ENCODE data around the gene PRKAG2. TPM values are rescaled to one million over a fixed set of nuclear protein-coding genes. Genes with fewer than 3 reads are reported as not detected.

PRKAG2 gene
- total RNA-seq, 1 donor from 2014 or later = 13.5 TPM

DNA sequence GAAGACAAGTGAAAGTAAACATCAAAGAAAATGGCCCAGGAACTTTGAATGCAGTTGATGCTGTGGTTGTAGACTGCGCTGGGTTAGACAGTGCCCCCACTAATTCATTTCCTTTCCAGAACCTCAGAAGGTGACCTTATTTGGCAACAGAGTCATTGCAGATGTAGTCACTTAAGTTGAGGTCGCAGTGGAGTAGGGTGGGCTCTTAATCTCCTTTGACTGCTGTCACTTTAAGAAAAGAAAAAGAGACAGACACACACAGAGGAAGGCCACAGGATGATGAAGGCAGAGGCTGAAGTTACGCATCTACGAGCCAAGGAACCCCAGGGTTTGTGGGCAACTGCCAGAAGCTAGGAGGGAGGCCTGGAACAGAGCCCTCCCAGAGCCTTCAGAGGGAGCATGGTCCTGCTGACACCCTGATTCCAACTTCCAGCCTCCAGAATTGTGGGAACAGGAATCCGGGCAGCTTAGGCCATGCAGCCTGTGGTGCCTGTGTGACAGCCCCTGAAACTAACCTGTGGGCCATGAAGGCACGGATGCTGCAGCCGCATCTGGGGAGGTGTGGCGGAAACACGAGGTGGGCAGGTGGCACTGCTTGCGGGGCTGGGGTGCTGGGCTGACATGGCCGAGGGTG, 107.6 kb downstream of the PRKAG2 start:
- H3K27me3 Mint-ChIP-seq (ENCODE audit: unreplicated experiment) = peaks cover 34% of the 10 kb centered on the region
- no peaks in the 10 kb centered on the region for H3K4me1 Mint-ChIP-seq (ENCODE audit: unreplicated experiment)
- DNase-seq (ENCODE audit: extremely low spot score, unreplicated experiment) = no peak
- H3K9me3 Mint-ChIP-seq (ENCODE audit: unreplicated experiment) = no peaks in the 10 kb centered on the region
- H3K36me3 Mint-ChIP-seq (ENCODE audit: unreplicated experiment) = no peaks in the 10 kb centered on the region
- no peak overlapping the region for H3K27ac Mint-ChIP-seq (ENCODE audit: unreplicated experiment)
- TF ChIP-seq, protein P1, sequence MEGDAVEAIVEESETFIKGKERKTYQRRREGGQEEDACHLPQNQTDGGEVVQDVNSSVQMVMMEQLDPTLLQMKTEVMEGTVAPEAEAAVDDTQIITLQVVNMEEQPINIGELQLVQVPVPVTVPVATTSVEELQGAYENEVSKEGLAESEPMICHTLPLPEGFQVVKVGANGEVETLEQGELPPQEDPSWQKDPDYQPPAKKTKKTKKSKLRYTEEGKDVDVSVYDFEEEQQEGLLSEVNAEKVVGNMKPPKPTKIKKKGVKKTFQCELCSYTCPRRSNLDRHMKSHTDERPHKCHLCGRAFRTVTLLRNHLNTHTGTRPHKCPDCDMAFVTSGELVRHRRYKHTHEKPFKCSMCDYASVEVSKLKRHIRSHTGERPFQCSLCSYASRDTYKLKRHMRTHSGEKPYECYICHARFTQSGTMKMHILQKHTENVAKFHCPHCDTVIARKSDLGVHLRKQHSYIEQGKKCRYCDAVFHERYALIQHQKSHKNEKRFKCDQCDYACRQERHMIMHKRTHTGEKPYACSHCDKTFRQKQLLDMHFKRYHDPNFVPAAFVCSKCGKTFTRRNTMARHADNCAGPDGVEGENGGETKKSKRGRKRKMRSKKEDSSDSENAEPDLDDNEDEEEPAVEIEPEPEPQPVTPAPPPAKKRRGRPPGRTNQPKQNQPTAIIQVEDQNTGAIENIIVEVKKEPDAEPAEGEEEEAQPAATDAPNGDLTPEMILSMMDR (IDR thresholded peaks at IDR 0.05) = no peak
- no peak overlapping the region for H3K4me3 Mint-ChIP-seq (ENCODE audit: unreplicated experiment)

DNA sequence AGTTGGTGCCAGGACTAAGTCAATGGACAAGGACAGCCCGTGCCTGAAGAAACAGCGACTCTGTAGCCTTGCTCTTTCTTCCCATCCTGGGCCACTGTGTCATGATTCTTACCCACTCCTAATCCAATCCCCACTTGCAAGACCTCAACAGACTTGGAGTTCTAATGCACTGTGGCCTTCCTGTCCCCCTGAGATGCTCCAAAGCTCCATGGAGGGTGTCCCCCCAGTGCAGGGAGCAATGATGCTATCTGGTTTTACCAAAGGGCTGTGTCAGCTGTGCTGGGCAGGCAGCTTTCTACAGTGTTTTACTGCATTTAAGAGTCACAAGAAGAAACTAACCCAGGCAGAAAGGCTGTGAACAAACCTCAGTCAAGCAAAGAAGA, 108.1 kb downstream of the PRKAG2 start:
- DNase-seq (ENCODE audit: extremely low spot score, unreplicated experiment) = no peak
- no peaks in the 10 kb centered on the region for H3K36me3 Mint-ChIP-seq (ENCODE audit: unreplicated experiment)
- H3K4me1 Mint-ChIP-seq (ENCODE audit: unreplicated experiment) = no peaks in the 10 kb centered on the region
- no peak overlapping the region for H3K4me3 Mint-ChIP-seq (ENCODE audit: unreplicated experiment)
- TF ChIP-seq, protein P1 (IDR thresholded peaks at IDR 0.05) = no peak
- H3K9me3 Mint-ChIP-seq (ENCODE audit: unreplicated experiment) = no peaks in the 10 kb centered on the region
- H3K27me3 Mint-ChIP-seq (ENCODE audit: unreplicated experiment) = peaks cover 33% of the 10 kb centered on the region
- H3K27ac Mint-ChIP-seq (ENCODE audit: unreplicated experiment) = no peak overlapping the region

DNA sequence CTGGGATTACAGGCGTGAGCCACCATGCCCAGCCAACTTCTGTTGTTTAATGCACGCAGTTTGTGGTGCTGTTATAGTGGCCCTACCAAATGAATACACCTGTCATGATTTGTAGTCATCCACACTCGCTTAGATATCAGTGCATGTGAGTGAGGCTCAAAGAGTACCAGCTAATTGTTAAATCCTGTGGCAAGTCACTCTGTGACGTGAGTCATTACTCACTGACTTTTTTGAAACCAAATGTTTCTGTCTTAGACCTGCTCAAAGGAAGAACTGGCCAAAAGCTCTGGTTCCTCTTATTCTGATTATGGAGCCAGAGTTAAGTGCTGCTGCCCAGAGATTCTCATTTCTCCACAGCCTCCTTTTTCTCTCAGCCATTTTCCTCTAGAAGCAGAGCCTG, 109.4 kb downstream of the PRKAG2 start:
- Mint-ChIP-seq H3K4me3 (ENCODE audit: unreplicated experiment) (no peak overlapping the region), H3K4me1 (ENCODE audit: unreplicated experiment) (no peaks in the 10 kb centered on the region), H3K27ac (ENCODE audit: unreplicated experiment) (no peak overlapping the region), H3K36me3 (ENCODE audit: unreplicated experiment) (no peaks in the 10 kb centered on the region), H3K9me3 (ENCODE audit: unreplicated experiment) (no peaks in the 10 kb centered on the region), H3K27me3 (ENCODE audit: unreplicated experiment) (peaks cover 35% of the 10 kb centered on the region)
- no peak for DNase-seq (ENCODE audit: extremely low spot score, unreplicated experiment)
- TF ChIP-seq, protein P1 (IDR thresholded peaks at IDR 0.05) = no peak

DNA sequence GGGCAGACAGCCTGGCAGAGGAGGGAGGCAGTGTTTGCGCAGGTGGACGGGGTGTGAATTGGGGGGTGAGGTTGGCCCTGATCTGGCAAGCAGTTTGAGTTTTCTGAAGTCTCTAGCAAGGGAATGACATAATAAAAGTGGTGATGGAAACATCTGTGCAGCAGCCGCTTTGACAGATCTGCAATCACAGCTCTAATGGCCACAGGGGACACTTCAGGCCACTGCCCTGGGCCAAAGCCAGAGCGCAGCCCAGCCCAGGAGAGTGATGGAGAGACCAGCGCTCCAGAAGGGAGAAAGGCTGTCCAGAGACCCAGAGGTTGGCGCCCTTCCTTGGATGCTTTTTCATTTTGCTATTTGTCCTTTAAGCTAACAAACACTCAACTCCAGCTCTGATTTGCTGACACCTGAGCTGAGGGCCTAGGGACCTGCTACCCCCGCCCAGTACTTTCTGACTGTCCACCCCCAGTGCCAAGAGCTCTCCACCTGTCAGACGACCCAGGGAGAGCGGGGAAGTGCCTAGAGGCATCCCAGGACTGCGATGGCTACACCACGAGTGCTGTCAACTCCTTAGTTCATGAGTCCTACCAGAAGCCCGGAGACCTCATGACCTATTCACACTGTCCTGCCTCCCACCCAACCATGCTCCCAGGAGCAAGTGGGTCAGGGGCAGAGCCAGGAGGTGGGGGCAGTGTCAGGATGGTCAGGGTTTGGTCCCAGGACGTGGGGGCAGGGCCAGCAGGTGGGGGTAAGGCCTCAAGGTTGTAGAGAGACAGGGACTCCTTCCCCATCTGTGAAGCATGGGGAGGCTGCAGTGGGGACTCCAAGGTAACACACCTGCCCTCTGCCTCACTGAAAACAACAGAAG, 112.6 kb downstream of the PRKAG2 start:
- no peak for DNase-seq (ENCODE audit: extremely low spot score, unreplicated experiment)
- Mint-ChIP-seq H3K27me3 (ENCODE audit: unreplicated experiment) (peaks cover 25% of the 10 kb centered on the region), H3K27ac (ENCODE audit: unreplicated experiment) (no peak overlapping the region), H3K4me1 (ENCODE audit: unreplicated experiment) (peaks cover 2% of the 10 kb centered on the region), H3K4me3 (ENCODE audit: unreplicated experiment) (no peak overlapping the region), H3K36me3 (ENCODE audit: unreplicated experiment) (no peaks in the 10 kb centered on the region), H3K9me3 (ENCODE audit: unreplicated experiment) (no peaks in the 10 kb centered on the region)
- TF ChIP-seq, protein P1 (IDR thresholded peaks at IDR 0.05) = no peak

DNA sequence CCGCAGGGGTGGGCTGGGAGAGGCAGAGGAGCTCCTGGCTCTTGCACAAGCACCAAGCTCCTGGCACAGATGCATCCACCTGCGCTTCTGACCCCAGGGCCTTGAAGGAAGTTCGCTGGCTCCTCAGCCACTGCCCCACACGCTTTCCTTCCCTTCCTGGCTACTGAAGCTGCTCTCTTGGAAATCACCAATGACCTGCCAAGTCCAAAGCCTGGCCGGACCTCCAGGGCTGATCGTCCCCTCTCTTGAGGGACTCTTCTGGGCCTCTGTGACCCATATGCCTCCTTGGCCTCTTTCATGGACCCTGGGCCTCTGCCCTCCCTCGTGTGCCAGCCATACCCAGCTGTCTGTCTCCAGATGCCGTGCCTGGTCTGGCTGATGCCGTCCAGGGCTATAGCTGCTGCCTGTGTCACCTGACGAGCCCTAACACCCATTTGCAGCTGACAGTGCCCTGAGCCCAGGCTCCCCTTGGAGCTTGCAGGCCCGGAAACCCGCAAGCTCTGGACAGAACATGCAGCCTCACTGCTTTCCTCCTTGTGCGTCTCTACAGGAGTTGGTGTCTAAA, 113.4 kb downstream of the PRKAG2 start:
- Mint-ChIP-seq H3K27me3 (ENCODE audit: unreplicated experiment) (peaks cover 22% of the 10 kb centered on the region), H3K4me1 (ENCODE audit: unreplicated experiment) (peaks cover 9% of the 10 kb centered on the region), H3K36me3 (ENCODE audit: unreplicated experiment) (no peaks in the 10 kb centered on the region), H3K9me3 (ENCODE audit: unreplicated experiment) (no peaks in the 10 kb centered on the region), H3K4me3 (ENCODE audit: unreplicated experiment) (no peak overlapping the region), H3K27ac (ENCODE audit: unreplicated experiment) (no peak overlapping the region)
- DNase-seq (ENCODE audit: extremely low spot score, unreplicated experiment) = no peak
- TF ChIP-seq, protein P1 (IDR thresholded peaks at IDR 0.05) = no peak
